HG02981 (cell line): ENCODE measurements around the gene HOXA2.

Source experiments
- ATAC-seq: cut with Tn5 transposase; IDR thresholded peaks from one replicate; pipeline ENCODE4 v1.9.1; 2021; ENCODE audit warnings: mild to moderate bottlenecking, moderate library complexity; ENCODE audit not compliant: unreplicated experiment

Gene HOXA2

GRCh38 chr7:27126596-27127327, 24.3 kb upstream of the HOXA2 start:
- no peak for ATAC-seq

DNA sequence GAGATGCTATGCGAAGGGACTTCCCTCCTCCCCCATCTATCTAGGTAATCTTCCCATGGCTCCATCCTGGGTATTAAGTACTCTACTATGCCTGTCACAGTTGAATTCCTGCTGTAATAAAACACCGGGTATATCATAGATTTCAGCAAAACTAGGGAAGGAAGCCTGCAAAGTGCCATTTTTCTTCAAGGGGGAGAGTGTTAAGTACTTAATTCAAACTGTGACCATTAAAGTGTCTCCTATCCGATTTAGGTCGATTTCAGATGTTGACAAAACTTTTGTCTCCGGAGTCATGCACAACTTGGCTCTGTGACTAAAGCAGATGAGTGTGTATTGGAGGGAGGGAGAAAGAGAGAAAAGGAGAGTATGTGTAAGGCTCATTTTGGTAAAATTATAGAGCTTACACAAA, 23.5 kb upstream of the HOXA2 start:
- ATAC-seq = no peak

- ATAC-seq = no peak
These were observed 22.6 kb upstream of the HOXA2 start for GRCh38 chr7:27124902-27125689.

DNA sequence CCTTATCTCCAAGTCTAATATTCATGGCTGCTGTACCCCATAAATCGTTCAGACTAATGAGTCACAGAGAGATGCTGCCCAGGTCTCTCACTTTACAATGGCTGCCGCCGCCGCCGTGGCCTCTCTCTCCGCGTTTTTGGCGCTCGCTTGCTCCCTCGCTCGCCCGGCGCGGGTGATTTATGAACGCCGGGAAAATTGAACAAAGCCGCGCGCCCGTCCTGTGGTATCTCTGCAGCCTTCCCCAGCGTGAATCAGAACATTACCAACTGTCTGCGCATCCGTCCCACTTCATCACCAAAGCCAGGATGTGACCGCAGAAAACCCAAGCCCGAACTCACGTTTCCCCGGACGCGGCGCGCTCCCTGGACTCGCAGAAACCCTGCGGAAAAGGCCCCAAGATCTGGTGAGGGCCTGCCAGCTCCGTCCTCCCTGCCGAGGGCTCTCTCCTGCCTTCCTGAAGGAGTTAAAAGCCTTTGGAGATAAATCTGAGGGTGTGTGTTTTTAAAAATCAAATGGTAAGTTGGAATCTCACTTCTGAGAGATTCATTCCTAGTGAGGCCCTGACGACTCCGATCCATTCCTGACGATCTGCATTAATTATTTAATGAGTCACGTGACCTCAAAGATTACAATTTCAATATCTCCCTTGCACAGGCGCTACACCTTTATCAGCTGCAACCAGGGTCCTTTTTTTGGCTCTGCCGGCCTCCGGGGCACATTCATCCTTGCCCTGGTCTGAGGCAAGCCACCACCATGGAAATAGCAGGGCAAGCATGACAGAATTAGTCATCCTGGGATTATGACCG, 21.8 kb upstream of the HOXA2 start:
- no peak for ATAC-seq

GRCh38 chr7:27123477-27124053, 21.1 kb upstream of the HOXA2 start:
- no peak for ATAC-seq

DNA sequence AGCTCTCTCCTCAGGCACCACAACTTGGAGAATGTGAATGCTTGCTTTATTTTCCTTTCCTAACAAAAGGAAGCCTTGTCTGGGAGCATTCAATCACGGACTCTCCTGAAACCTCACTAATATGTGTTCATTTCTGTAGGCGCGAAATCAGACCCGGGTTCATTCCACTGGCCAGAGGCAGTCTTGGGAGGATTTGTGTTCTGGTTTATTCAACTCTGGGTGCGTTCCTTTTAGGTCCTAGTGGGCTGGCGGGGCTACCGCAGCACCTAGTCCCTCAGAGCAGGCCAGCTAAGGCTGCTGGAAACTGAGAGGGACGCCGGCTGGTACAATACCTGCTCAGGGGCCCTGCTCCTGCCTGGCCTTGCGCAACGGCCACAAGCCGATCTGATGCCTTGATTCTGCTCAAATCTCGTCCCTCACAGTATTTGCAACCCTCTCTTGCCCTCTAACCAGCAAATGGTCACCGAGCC, 20.6 kb upstream of the HOXA2 start:
- no peak for ATAC-seq

DNA sequence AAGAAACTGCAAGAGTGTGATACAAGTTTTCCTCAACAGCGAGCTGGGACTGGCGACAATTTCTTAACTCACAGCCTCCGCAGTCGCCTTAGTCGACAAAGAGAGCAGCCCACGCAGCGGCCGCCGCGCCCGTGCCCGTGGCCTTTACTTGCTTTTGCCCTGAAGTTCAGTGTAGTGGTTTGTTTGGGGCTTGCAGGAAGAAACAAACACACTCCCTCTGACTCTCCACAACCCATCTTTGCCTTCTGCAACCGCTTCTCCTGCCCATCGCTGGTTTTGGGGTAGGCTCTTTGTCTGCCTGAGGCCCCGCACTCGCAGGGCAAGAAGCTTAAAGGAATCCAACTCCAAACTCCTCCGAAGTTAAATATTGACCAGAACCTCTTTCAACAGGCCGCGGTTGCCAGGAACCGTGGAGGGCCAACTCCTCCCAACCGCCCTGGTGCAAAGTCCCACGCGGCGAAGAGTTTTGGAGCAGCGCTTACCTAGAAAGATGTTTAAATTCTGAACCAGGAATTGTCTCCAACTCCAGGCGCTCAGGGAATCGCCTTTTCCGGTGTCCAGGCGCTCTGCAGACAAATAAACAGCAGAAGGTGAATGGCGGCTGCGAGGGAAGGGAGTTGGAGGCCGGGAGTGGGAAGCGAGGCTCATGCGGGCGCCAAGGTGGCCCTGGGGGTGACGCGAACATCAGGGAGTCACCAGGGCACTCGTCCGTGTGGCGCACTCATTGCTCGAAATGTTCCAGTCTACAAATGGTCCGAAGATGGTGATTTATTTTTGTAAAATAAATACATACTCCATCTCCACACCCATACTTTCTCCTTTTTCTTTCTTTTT, 19.8 kb upstream of the HOXA2 start:
- no peak for ATAC-seq

DNA sequence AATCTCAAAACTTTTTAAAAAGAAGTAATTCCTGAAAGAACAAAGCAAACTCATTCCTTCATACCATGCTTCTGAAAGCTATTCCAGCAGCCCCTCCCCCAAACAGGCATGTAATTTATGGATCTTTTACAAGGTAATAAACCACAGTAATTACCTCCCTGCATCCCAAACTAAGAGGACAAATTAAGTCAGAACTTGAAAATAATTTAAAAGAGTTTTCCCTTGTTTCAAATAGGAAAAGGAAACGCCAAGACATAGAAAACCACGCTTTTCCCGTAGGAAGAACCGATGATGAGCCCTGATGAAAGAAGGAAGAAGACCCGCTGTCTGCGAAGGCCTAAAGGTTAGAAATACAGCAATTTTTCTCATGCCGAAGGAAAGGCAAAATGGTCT, 19.2 kb upstream of the HOXA2 start:
- ATAC-seq = no peak

DNA sequence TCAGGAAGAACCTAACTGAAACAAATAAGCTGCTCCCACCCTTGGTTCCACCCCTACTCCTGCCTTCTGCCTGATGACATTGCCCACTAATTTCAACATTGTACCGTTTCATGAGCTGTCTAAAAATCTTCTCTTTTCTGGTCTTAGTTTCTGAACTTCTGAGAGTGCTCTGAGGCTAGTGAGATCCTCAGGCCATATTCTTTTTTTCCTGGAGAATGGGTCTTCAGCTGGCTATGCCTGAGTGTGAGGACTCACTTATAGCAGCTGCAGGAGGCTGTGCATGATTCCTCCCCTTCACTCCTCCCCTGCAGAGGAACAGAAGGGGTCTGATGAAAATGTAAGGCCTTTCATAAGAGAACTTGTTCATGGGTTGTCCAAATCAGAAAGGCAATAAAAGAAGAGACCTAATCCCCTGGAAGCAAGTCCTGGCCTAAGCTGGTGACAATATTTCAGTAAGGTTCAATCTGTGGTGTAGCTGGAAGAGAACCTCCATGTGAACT, 17.0 kb upstream of the HOXA2 start:
- ATAC-seq = no peak

GRCh38 chr7:27118580-27118979, 16.1 kb upstream of the HOXA2 start:
- ATAC-seq = no peak

DNA sequence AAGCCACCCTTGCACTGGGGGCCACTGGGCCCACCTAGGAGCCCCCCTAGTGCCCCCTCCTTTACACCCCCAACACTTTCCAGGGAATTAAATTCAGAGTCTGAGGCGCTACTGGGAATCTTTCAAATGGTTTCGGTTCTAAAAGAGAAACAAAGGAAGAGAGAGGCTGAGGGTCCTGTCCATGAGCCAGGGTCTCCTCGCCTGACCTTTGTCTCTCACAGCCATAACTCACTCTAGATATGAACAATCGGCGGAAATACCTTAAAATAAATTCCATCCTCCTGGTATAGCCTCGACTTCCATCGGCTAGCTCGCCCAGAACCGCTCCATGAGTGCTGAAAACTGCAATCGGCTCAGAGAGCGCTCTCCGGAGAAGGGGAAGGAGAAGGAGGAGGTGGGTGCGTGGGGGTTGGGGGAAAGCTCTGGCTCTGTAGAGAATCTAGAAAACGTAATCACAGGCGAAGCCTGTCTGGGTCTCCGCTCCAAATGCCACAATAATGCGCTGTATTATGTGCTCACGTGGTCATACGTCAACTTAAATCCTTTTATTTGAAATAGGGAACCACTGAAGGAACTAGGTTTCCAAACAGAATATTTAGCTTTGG, 15.5 kb upstream of the HOXA2 start:
- no peak for ATAC-seq

DNA sequence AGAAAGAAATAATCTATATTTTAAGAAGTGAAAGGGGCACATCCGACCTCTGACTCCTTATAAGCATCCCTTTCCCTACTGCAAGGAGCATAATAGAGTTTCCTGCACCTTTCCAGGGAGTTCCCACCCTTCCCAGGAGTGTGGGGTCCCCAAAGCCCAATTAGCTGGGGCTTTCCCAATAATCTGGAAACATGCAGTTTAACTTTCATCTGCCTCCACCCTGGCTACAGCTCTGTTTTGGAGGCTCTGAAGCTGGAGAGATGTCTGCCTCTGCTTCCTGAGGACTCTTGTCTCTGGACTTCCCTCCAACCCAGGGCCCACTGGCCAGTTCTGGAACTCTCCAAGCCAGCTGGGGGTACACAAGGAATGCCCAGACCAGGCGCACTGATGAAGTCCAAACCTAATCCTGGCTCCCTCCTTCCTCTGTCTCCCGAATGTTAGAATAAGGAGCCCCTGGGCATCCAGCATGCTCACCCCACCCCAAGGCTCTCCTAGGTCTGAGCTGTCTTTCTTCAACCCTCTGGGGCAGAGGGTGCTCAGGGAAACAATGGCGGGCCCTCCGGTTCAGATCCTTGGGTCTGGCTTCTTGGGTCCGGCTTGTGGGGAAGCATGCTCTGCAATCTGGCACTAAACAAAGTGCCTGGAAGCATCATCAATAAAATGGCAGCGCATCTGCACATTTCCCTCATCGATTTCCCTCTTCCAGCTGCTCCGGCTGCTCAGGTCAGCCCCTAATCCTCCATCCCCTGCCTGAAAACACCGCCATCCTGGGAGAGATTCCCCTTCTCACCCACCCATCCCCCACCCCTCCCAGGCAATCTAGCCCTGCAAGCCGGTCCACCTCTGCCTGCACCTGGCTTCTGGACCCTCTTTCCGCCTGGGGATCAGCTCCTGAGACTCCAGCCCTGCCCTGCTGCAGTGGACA, 14.7 kb upstream of the HOXA2 start:
- no peak for ATAC-seq

DNA sequence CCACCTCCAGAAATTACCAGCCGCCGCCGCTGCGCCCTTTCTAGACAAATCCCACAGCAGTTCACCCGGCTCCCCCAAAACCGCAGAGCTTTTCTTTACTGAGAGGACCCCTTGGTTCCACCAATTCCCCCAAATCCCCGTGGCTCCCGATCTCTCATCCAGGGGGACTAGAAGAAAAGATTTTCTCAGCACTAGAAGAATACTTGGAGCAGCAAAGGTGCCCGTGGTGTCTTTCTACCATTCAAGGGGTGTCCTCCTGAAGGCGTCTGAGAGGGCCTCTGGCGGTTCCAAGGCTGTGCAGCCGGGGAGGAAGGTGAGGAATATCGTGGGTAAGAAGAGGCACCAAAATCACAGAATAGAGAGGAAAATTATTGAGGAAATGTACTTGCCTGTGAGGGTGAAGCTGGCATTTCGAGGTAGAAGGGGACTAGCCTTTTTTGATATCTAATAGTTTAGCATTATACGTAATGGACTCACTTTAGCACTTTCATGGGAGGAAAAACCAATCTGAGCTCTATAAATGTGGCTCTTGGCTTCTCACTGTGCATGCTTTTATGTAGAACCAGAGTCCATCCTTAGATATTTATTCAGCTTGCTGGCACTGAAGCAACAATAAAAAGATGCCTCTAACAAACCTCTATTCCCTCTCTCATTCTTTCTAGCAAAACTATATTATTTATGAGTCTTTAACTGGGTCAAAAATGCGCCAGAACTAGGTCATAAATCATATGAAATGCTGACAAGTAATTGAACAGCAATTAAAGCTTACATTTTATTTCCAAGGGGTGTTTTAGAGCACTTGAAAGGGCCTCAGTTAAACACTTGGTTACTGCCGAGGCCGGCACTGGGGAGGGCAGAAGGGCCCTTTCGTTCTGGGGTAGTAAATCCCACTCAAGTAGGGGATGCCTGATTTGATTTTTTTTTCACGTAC, 13.8 kb upstream of the HOXA2 start:
- ATAC-seq = no peak

GRCh38 chr7:27115221-27116026, 12.9 kb upstream of the HOXA2 start:
- no peak for ATAC-seq

GRCh38 chr7:27114881-27115220, 12.4 kb upstream of the HOXA2 start:
- ATAC-seq = no peak

DNA sequence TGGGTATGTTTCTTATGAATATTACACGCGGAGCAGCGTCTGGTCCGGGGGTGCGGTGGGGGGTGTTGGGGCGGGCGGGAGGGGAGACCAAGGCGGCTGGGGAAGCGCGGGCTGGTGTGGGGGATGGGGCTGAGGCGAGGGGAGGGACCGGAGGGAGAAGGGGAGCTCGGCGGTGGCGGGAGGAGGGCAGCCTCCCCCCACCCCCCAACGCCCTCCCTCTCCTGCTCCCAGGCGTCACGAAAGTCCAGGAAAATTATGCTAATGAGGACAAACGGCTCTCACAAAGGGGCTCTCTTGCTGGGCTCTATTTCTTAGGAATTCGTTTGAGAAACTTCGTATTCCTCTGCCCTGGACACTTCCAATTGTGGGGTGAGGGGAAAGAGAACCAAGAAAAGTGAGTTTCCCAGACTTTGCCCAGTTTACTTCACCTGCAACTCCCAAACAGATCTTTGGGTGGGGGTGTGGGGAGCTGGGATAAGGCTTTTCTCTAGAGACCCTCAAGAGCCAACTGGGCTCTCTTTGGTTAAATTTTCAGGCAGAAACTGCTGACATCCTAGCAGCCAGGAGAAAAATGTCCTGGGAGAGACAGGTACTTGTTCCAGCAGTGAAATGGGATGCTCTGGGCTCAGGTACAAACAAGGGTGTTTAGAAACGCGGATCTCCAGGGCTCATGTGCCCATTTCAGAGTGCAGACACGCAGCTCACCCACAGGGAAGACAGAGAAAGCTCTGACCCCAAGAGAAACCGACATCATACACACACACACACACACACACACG, 11.7 kb upstream of the HOXA2 start:
- ATAC-seq = no peak
